Breast epithelium (tissue), 4 donors: ENCODE data around the gene KCNA2. TPM values are rescaled to one million over a fixed set of nuclear protein-coding genes. Genes with fewer than 3 reads are reported as not detected.

Experiments used
- DNase-seq, 2 donors: peaks; one replicate each; pipeline ENCODE4 v3.0.0-alpha.2; 2019; ENCODE audit warnings: low spot score in 2 of 2
- H3K27ac ChIP-seq, 2 donors: fragments of 200-600 bp; sonication (generic) in 1 of 2; one replicate each; pipeline ENCODE4 v1.5.1; 2016 to 2019; ENCODE audit warnings: mild to moderate bottlenecking in 1 of 2
- H3K27me3 ChIP-seq, 2 donors: fragments of 200-600 bp; sonication (generic) in 1 of 2; one replicate each; pipeline versions ENCODE4 v1.5.1 to v1.6.0; 2017 to 2019; ENCODE audit warnings: control low read depth in 1 of 2, mild to moderate bottlenecking in 1 of 2
- H3K36me3 ChIP-seq: fragments of 200-600 bp; one replicate; pipeline ENCODE4 v1.5.1; 2019
- H3K4me1 ChIP-seq, 2 donors: fragments of 200-600 bp; sonication (generic); one replicate each; pipeline ENCODE4 v1.5.1; 2016 to 2019; ENCODE audit warnings: control low read depth in 1 of 2
- H3K4me3 ChIP-seq, 3 donors: fragments of 200-600 bp; sonication (generic); 1 replicate in 2 of 3; 2 replicates in 1 of 3; pipeline ENCODE4 v1.5.1; 2016 to 2019; ENCODE audit warnings: mild to moderate bottlenecking in 3 of 3, moderate library complexity in 2 of 3
- H3K9me3 ChIP-seq, 2 donors: fragments of 200-600 bp; sonication (generic) in 1 of 2; one replicate each; pipeline ENCODE4 v1.5.1; 2016 to 2019; ENCODE audit warnings: control low read depth in 1 of 2
- CTCF ChIP-seq, 3 donors: fragments of 450-650 bp; IDR thresholded peaks; one replicate each; pipeline ENCODE4 v1.5.1; 2016 to 2017; ENCODE audit warnings: antibody characterized with exemption in 3 of 3, mild to moderate bottlenecking in 3 of 3, moderate library complexity in 3 of 3
- POLR2A ChIP-seq: fragments of 450-650 bp; IDR thresholded peaks from one replicate; pipeline ENCODE4 v1.6.1; 2016; ENCODE audit warnings: antibody characterized with exemption, mild to moderate bottlenecking, moderate library complexity
- POLR2AphosphoS5 ChIP-seq, 3 donors: sonication (generic); formaldehyde crosslinking; IDR thresholded peaks; one replicate each; pipeline ENCODE4 v1.6.1; 2017; ENCODE audit warnings: antibody characterized with exemption in 3 of 3
- intact Hi-C: fragments of 100-400 bp; cut with DNase I; formaldehyde crosslinking; loops from one replicate; pipeline ENCODE4 v1.15.1; 2023; ENCODE audit warnings: low total_unique reads
- total RNA-seq, 3 donors: library from RNA; depleted of rRNA; stranded (reverse); fragments of >200 nt; gene quantifications; one replicate each; pipeline ENCODE4 v1.1.0, GENCODE V29; 2016

KCNA2 gene
- total RNA-seq, 3 donors from 2014 or later: 0.33 to 13.8 (median 0.59) TPM

- Histone ChIP-seq H3K9me3 (no peaks in the 10 kb centered on the region), H3K27ac (no peak overlapping the region), H3K27me3 (peaks cover 0 to 46% of the 10 kb centered on the region in 2 donors), H3K4me1 (peaks cover 0 to 8% of the 10 kb centered on the region in 2 donors), H3K4me3 (peak overlapping the region in 2 of 3 donors; percentile 51 to 77), H3K36me3 (no peaks in the 10 kb centered on the region)
- DNase-seq: no peak
- intact Hi-C loops: no loop called here
- TF ChIP-seq CTCF (IDR thresholded peaks at IDR 0.05) (no peak), POLR2AphosphoS5 (IDR thresholded peaks at IDR 0.05) (no peak), POLR2A (no peak)
These were observed 712 bp downstream of the KCNA2 start for GRCh38 chr1:110605446-110605845.

GRCh38 chr1:110604586-110605148 is 1.5 kb downstream of the KCNA2 start:
- Histone ChIP-seq H3K36me3 (no peaks in the 10 kb centered on the region), H3K4me1 (peaks cover 0 to 8% of the 10 kb centered on the region in 2 donors), H3K4me3 (no peak overlapping the region), H3K27ac (no peak overlapping the region), H3K9me3 (no peaks in the 10 kb centered on the region), H3K27me3 (peaks cover 0 to 46% of the 10 kb centered on the region in 2 donors)
- intact Hi-C loops: no loop called here
- no peak for TF ChIP-seq POLR2AphosphoS5 (IDR thresholded peaks at IDR 0.05)
- TF ChIP-seq CTCF (IDR thresholded peaks at IDR 0.05): no peak
- TF ChIP-seq POLR2A: no peak
- no peak for DNase-seq

- intact Hi-C loops: no loop called here
- Histone ChIP-seq H3K27me3 (peaks cover 0 to 37% of the 10 kb centered on the region in 2 donors), H3K27ac (no peak overlapping the region), H3K36me3 (no peaks in the 10 kb centered on the region), H3K9me3 (no peaks in the 10 kb centered on the region), H3K4me3 (no peak overlapping the region), H3K4me1 (peaks cover 0 to 8% of the 10 kb centered on the region in 2 donors)
- DNase-seq: no peak
- no peak for TF ChIP-seq POLR2A
- no peak for TF ChIP-seq CTCF (IDR thresholded peaks at IDR 0.05)
- no peak for TF ChIP-seq POLR2AphosphoS5 (IDR thresholded peaks at IDR 0.05)
These were observed 3.1 kb downstream of the KCNA2 start for GRCh38 chr1:110603058-110603457.

- peaks cover 0 to 31% of the 10 kb centered on the region in 2 donors for H3K27me3 ChIP-seq
- no peaks in the 10 kb centered on the region for H3K36me3 ChIP-seq
- TF ChIP-seq POLR2AphosphoS5 (IDR thresholded peaks at IDR 0.05) (no peak), CTCF (IDR thresholded peaks at IDR 0.05) (no peak), POLR2A (no peak)
- DNase-seq: no peak
- peaks cover 0 to 7% of the 10 kb centered on the region in 2 donors for H3K4me1 ChIP-seq
- H3K27ac ChIP-seq: no peak overlapping the region
- intact Hi-C loops: no loop called here
- H3K4me3 ChIP-seq: no peak overlapping the region
- H3K9me3 ChIP-seq: no peaks in the 10 kb centered on the region
These were observed 3.7 kb downstream of the KCNA2 start for GRCh38 chr1:110602466-110602865.

- no peaks in the 10 kb centered on the region for H3K9me3 ChIP-seq
- intact Hi-C loops: no loop called here
- TF ChIP-seq POLR2AphosphoS5 (IDR thresholded peaks at IDR 0.05): no peak
- TF ChIP-seq POLR2A: no peak
- TF ChIP-seq CTCF (IDR thresholded peaks at IDR 0.05): no peak
- DNase-seq: no peak
- H3K4me3 ChIP-seq: no peak overlapping the region
- peaks cover 0 to 22% of the 10 kb centered on the region in 2 donors for H3K27me3 ChIP-seq
- no peaks in the 10 kb centered on the region for H3K36me3 ChIP-seq
- H3K27ac ChIP-seq: no peak overlapping the region
- H3K4me1 ChIP-seq: no peaks in the 10 kb centered on the region
These were observed 4.8 kb downstream of the KCNA2 start for GRCh38 chr1:110601332-110601731.
